HEK293T (cell line): ENCODE results near the gene PLRG1.
"Not testable (repeated sequence)": the region's sequence is repeated elsewhere in the genome, so short reads cannot be mapped to it uniquely, and the experiment has no call there.

ENCODE experiments used
- CTCF ChIA-PET: fragments of 350-600 bp; formaldehyde crosslinking; extraction: SDS; loops from one replicate; lab custom pipeline; 2021; ENCODE audit warnings: antibody characterized with exemption, inconsistent platforms; lab: Yijun Ruan, JAX
- POLR2A ChIA-PET: fragments of 350-600 bp; formaldehyde crosslinking; extraction: SDS; loops from one replicate; lab custom pipeline; 2020; ENCODE audit warnings: antibody characterized with exemption, inconsistent platforms; lab: Yijun Ruan, JAX
- DNase-seq: peaks from one replicate; pipeline ENCODE4 v3.0.0; 2012; ENCODE audit warnings: mixed read lengths; ENCODE audit errors: extremely low spot score
- ARNT ChIP-seq: fragments of 450-650 bp; IDR thresholded peaks from 2 replicates; pipeline ENCODE4 v1.6.1; 2017; ENCODE audit warnings: mild to moderate bottlenecking
- BHLHE40 ChIP-seq: fragments of 450-650 bp; IDR thresholded peaks from 2 replicates; pipeline ENCODE4 v1.6.1; 2016; ENCODE audit warnings: mild to moderate bottlenecking, moderate library complexity, borderline replicate concordance
- CTBP1 ChIP-seq: fragments of 450-650 bp; IDR thresholded peaks from 2 replicates; pipeline ENCODE4 v1.6.1; 2016; ENCODE audit warnings: borderline replicate concordance
- ELF4 ChIP-seq: fragments of 450-650 bp; IDR thresholded peaks from 2 replicates; pipeline ENCODE4 v1.6.1; 2017; ENCODE audit warnings: antibody characterized with exemption
- FOXA1 ChIP-seq: fragments of 450-650 bp; IDR thresholded peaks from 2 replicates; pipeline ENCODE4 v1.6.1; 2016; ENCODE audit warnings: mild to moderate bottlenecking
- FOXK2 ChIP-seq: fragments of 450-650 bp; IDR thresholded peaks from 2 replicates; pipeline ENCODE4 v1.6.1; 2016; ENCODE audit warnings: mild to moderate bottlenecking
- FOXM1 ChIP-seq: fragments of 450-650 bp; IDR thresholded peaks from 2 replicates; pipeline ENCODE4 v1.6.1; 2017; ENCODE audit warnings: mild to moderate bottlenecking, borderline replicate concordance
- HDGF ChIP-seq: fragments of 450-650 bp; IDR thresholded peaks from 2 replicates; pipeline ENCODE4 v1.6.1; 2017; ENCODE audit warnings: antibody characterized with exemption, borderline replicate concordance
- L3MBTL2 ChIP-seq: fragments of 450-650 bp; conservative IDR thresholded peaks from 2 replicates; pipeline ENCODE4 v1.6.1; 2016; ENCODE audit warnings: mild to moderate bottlenecking
- LEF1 ChIP-seq: fragments of 450-650 bp; IDR thresholded peaks from 2 replicates; pipeline ENCODE4 v1.6.1; 2017; ENCODE audit warnings: mild to moderate bottlenecking, borderline replicate concordance
- NFRKB ChIP-seq: fragments of 450-650 bp; IDR thresholded peaks from 2 replicates; pipeline ENCODE4 v1.6.1; 2016; ENCODE audit warnings: mild to moderate bottlenecking, moderate library complexity
- PKNOX1 ChIP-seq: fragments of 450-650 bp; IDR thresholded peaks from 2 replicates; pipeline ENCODE4 v1.6.1; 2016
- SP1 ChIP-seq: fragments of 450-650 bp; IDR thresholded peaks from 2 replicates; pipeline ENCODE4 v1.6.1; 2017
- SUZ12 ChIP-seq: fragments of 450-650 bp; IDR thresholded peaks from 2 replicates; pipeline ENCODE4 v1.6.1; 2016; ENCODE audit warnings: mild to moderate bottlenecking
- TARDBP ChIP-seq: fragments of 450-650 bp; IDR thresholded peaks from 2 replicates; pipeline ENCODE4 v1.6.1; 2016
- ZNF384 ChIP-seq: fragments of 450-650 bp; IDR thresholded peaks from 2 replicates; pipeline ENCODE4 v1.6.1; 2016

PLRG1 gene

GRCh38 chr4:154549894-154550790 lies at the start of gene PLRG1:
TSS of gene PLRG1 (minus strand) at chr4:154550400. CDS start at chr4:154550308, 92 bp downstream.
- ChIA-PET CTCF (interaction anchor here (0.5 to 6.8 kb wide), 10 partner anchors 9 to 1171 kb away, joined by 3 to 67 read pairs (median 4); partner anchors contain the start of gene FGB), POLR2A (interaction anchor here (0.6 to 2.6 kb wide), 39 partner anchors 9 to 825 kb away, joined by 3 to 13 read pairs (median 4); partner anchors contain the start of genes DCHS2, FGB and FGG)

GRCh38 chr4:154597798-154598774 lies 47.9 kb upstream of the PLRG1 start:
- DNase-seq, result no peak
- no peak for TF ChIP-seq FOXM1
- no peak for TF ChIP-seq ARNT
- TF ChIP-seq CTBP1, result no peak
- no peak for TF ChIP-seq SP1
- no peak for TF ChIP-seq FOXK2
- TF ChIP-seq ZNF384, result no peak
- no peak for TF ChIP-seq SUZ12
- TF ChIP-seq LEF1, result no peak
- no peak for TF ChIP-seq NFRKB
- TF ChIP-seq BHLHE40, result no peak
- TF ChIP-seq ELF4, result no peak
- no peak for TF ChIP-seq PKNOX1
- no peak for TF ChIP-seq HDGF
- TF ChIP-seq FOXA1, result no peak
- TF ChIP-seq TARDBP, result no peak
- no peak for TF ChIP-seq L3MBTL2
- ChIA-PET POLR2A (no interaction called here), CTCF (interaction anchor here (1.2 kb wide), 1 partner anchor 21 kb away, joined by 4 read pairs; no protein-coding TSS in a partner anchor)

More at GRCh38 chr4:154549894-154550790, at the start of gene PLRG1:
- TF ChIP-seq TARDBP (no peak), ARNT (no peak), LEF1 (no peak), FOXM1 (no peak), FOXK2 (no peak), BHLHE40 (no peak), NFRKB (no peak), ZNF384 (no peak)
- peak; percentile 94 for DNase-seq

- DNase-seq, CTCF ChIA-PET, POLR2A ChIA-PET: not testable (repeated sequence)
Observed at GRCh38 chr4:154597281-154597680, 47.1 kb upstream of the PLRG1 start.

DNA sequence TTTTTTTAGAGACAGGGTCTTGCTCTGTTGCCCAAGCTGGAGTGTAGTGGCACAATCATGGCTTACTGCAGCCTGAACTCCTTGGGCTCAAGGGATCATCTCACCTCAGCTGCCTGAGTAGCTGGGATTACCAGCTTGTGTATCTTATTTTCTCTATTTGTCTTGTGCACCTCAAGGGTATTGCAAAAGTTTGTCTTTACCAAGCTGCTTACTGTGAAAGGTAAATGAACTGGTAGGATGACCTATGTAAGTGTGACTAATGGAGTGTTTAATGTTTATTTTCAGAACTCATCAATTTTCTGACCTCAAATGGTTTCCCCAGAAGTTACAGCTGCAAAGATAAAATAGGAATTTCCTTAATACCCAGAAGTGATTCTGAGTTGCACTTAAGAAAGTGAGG lies 45.6 kb upstream of the PLRG1 start:
- TF ChIP-seq SP1 (no peak), L3MBTL2 (no peak), HDGF (no peak), ARNT (no peak), CTBP1 (no peak), FOXA1 (no peak), ZNF384 (no peak), SUZ12 (no peak), TARDBP (no peak), FOXM1 (no peak), NFRKB (no peak), ELF4 (no peak), PKNOX1 (no peak), FOXK2 (no peak), BHLHE40 (no peak), LEF1 (no peak)
- CTCF ChIA-PET, result interaction anchor here (1.0 to 1.2 kb wide), 3 partner anchors 10 to 28 kb away, joined by 3 to 5 read pairs (median 3); no protein-coding TSS in a partner anchor
- POLR2A ChIA-PET, result no interaction called here
- no peak for DNase-seq

GRCh38 chr4:154594343-154594742 lies 44.1 kb upstream of the PLRG1 start:
- DNase-seq, result not testable (repeated sequence)
- CTCF ChIA-PET, result interaction anchor here (0.6 to 1.7 kb wide), 4 partner anchors 8 to 30 kb away, joined by 3 to 4 read pairs (median 3); no protein-coding TSS in a partner anchor
- POLR2A ChIA-PET, result interaction anchor here (1.7 kb wide), 1 partner anchor 44 kb away, joined by 6 read pairs; the partner anchor contains the start of gene PLRG1

DNA sequence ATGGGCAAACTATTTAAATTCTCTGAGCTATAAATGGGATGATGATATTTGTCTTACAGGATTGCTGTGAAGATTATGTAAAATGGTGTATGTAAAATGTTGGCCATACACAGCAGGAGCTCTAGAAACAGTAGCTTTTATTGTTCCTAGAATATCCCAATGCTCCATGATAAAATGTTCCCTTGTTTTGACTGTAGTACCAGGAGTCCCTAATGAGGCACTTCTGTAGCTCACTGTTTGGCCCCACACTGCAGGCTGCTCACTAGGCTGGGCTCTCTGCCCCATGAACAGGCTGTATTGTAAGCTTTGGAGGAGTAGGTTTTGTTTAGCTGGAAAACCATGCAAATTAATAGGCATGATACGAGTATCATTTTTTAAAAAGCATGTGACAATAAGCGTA lies 43.7 kb upstream of the PLRG1 start:
- CTCF ChIA-PET, result interaction anchor here (0.9 to 1.7 kb wide), 3 partner anchors 10 to 30 kb away, joined by 3 to 6 read pairs (median 4); no protein-coding TSS in a partner anchor
- POLR2A ChIA-PET, result interaction anchor here (1.7 kb wide), 1 partner anchor 43 kb away, joined by 6 read pairs; the partner anchor contains the start of gene PLRG1
- no peak for DNase-seq

More for the DNA sequence above, 43.7 kb upstream of the PLRG1 start:
- TF ChIP-seq NFRKB (no peak), SUZ12 (no peak), ZNF384 (no peak)
